HepG2 (cell line): ENCODE results near the gene PTMA. TPM values are rescaled to one million over a fixed set of nuclear protein-coding genes. Genes with fewer than 3 reads are reported as not detected.

Experiments used
- ARID2 ChIP-seq: sonication (generic); formaldehyde crosslinking; IDR thresholded peaks from 2 replicates; pipeline ENCODE4 v1.8.1; 2022; ENCODE audit warnings: mild to moderate bottlenecking, missing genetic modification reagents, borderline replicate concordance
- CAMTA2 ChIP-seq: sonication (generic); formaldehyde crosslinking; IDR thresholded peaks from 2 replicates; pipeline ENCODE4 v1.4.0; 2020; ENCODE audit warnings: mild to moderate bottlenecking, missing genetic modification reagents, borderline replicate concordance
- DNMT1 ChIP-seq: sonication (generic); formaldehyde crosslinking; IDR thresholded peaks from 2 replicates; pipeline ENCODE4 v1.5.1; 2020; ENCODE audit warnings: mild to moderate bottlenecking, missing genetic modification reagents
- HNRNPLL ChIP-seq: fragments of 200-400 bp; formaldehyde crosslinking; IDR thresholded peaks from 2 replicates; pipeline ENCODE4 v1.6.1; 2017; ENCODE audit warnings: mild to moderate bottlenecking, low read depth, low read length; ENCODE audit not compliant: poor library complexity, severe bottlenecking
- KDM5B ChIP-seq: sonication (generic); formaldehyde crosslinking; IDR thresholded peaks from 2 replicates; pipeline ENCODE4 v1.4.0; 2020; ENCODE audit warnings: missing genetic modification reagents, mild to moderate bottlenecking, borderline replicate concordance
- KLF12 ChIP-seq: sonication (generic); formaldehyde crosslinking; IDR thresholded peaks from 2 replicates; pipeline ENCODE4 v1.4.0; 2020; ENCODE audit warnings: missing genetic modification reagents, borderline replicate concordance
- MIER2 ChIP-seq: IDR thresholded peaks from 2 replicates; pipeline ENCODE4 v1.6.1; 2016; ENCODE audit warnings: missing biosample characterization, missing genetic modification reagents
- RFXANK ChIP-seq: IDR thresholded peaks from 2 replicates; pipeline ENCODE4 v1.6.1; 2016
- SAP130 ChIP-seq: IDR thresholded peaks from 2 replicates; pipeline ENCODE4 v1.6.1; 2016; ENCODE audit warnings: low read depth
- SMAD1 ChIP-seq: sonication (generic); formaldehyde crosslinking; IDR thresholded peaks from 2 replicates; pipeline ENCODE4 v1.4.0; 2020; ENCODE audit warnings: missing genetic modification reagents, low read depth, mild to moderate bottlenecking, borderline replicate concordance
- TCF7 ChIP-seq: sonication (generic); IDR thresholded peaks from 2 replicates; pipeline ENCODE4 v1.6.1; 2016; ENCODE audit warnings: antibody characterized with exemption, low read depth
- ZFP91 ChIP-seq: sonication (generic); formaldehyde crosslinking; IDR thresholded peaks from 2 replicates; pipeline ENCODE4 v1.9.0; 2022; ENCODE audit warnings: missing genetic modification reagents, mild to moderate bottlenecking, borderline replicate concordance
- ZNF3 ChIP-seq: IDR thresholded peaks from 2 replicates; pipeline ENCODE4 v1.7.0; 2017; ENCODE audit warnings: inconsistent platforms
- ZNF431 ChIP-seq: sonication (generic); formaldehyde crosslinking; IDR thresholded peaks from 2 replicates; pipeline ENCODE4 v1.9.0; 2022; ENCODE audit warnings: missing genetic modification reagents, low read depth, mild to moderate bottlenecking, borderline replicate concordance
- ZNF652 ChIP-seq: IDR thresholded peaks from 2 replicates; pipeline ENCODE4 v1.6.1; 2016; ENCODE audit warnings: low read depth, borderline replicate concordance
- ZNF710 ChIP-seq: sonication (generic); formaldehyde crosslinking; IDR thresholded peaks from 2 replicates; pipeline ENCODE4 v1.5.0; 2020; ENCODE audit warnings: mild to moderate bottlenecking, missing genetic modification reagents, borderline replicate concordance
- ZNF775 ChIP-seq: sonication (generic); formaldehyde crosslinking; IDR thresholded peaks from 2 replicates; pipeline ENCODE4 v1.4.0; 2020; ENCODE audit warnings: missing genetic modification reagents, mild to moderate bottlenecking, moderate library complexity, borderline replicate concordance
- polyA plus RNA-seq, 8 experiments: library from polyadenylated mRNA; depleted of rRNA in 3 of 8; stranded (reverse) in 7 of 8; unstranded in 1 of 8; fragments of >200 nt; fragmentation: Illumina TruSeq in 4 of 8; extraction: Trizol in 4 of 8; gene quantifications; 2 replicates each; pipeline versions ENCODE4 v1.2.1 to v1.2.3, GENCODE V29; 2011 to 2016; ENCODE audit warnings: low read depth in 4 of 8, missing spikeins in 1 of 8, mixed read lengths in 1 of 8; ENCODE audit not compliant: insufficient read depth in 1 of 8
- total RNA-seq, 5 experiments: library from RNA; depleted of rRNA; stranded (reverse); fragments of >200 nt; fragmentation: Illumina TruSeq; extraction: Trizol; gene quantifications; 2 replicates each; pipeline ENCODE4 v1.2.3, GENCODE V29; 2016; ENCODE audit warnings: low read depth in 1 of 5
- TF ChIP-seq, protein P1 (sequence below): IDR thresholded peaks from 2 replicates; pipeline ENCODE4 v1.6.1; 2016; ENCODE audit warnings: low read depth, missing genetic modification reagents, missing compliant biosample characterization
- TF ChIP-seq, protein P2 (sequence below): sonication (generic); formaldehyde crosslinking; IDR thresholded peaks from 2 replicates; pipeline ENCODE4 v1.5.0; 2020; ENCODE audit warnings: missing genetic modification reagents

PTMA gene
- total and polyA plus RNA-seq, 2 of the 13 experiments (the other 11 are each of a cell fraction or from before 2014, with no cell fraction given): 190 to 1,086 TPM

GRCh38 chr2:231701456-231702373, 6.6 kb upstream of the PTMA start (continued):
- TF ChIP-seq KLF12 (CRISPR knock-in tag): no peak
- no peak for TF ChIP-seq RFXANK (CRISPR knock-in tag)
- peak; percentile 55; the same call in 1 of the 2 replicates for TF ChIP-seq KDM5B (CRISPR knock-in tag)
- TF ChIP-seq SAP130 (CRISPR knock-in tag): peak; percentile 56
- TF ChIP-seq ZNF710 (CRISPR knock-in tag): no peak
- TF ChIP-seq HNRNPLL: no peak
- TF ChIP-seq MIER2 (CRISPR knock-in tag): no peak
- TF ChIP-seq ZNF431 (CRISPR knock-in tag): 0 out of 2 replicates have a peak, but pooled peaks have one; percentile 59
- TF ChIP-seq ZNF652: no peak
- no peak for TF ChIP-seq CAMTA2
- TF ChIP-seq SMAD1 (CRISPR knock-in tag): no peak
- TF ChIP-seq, protein P1, sequence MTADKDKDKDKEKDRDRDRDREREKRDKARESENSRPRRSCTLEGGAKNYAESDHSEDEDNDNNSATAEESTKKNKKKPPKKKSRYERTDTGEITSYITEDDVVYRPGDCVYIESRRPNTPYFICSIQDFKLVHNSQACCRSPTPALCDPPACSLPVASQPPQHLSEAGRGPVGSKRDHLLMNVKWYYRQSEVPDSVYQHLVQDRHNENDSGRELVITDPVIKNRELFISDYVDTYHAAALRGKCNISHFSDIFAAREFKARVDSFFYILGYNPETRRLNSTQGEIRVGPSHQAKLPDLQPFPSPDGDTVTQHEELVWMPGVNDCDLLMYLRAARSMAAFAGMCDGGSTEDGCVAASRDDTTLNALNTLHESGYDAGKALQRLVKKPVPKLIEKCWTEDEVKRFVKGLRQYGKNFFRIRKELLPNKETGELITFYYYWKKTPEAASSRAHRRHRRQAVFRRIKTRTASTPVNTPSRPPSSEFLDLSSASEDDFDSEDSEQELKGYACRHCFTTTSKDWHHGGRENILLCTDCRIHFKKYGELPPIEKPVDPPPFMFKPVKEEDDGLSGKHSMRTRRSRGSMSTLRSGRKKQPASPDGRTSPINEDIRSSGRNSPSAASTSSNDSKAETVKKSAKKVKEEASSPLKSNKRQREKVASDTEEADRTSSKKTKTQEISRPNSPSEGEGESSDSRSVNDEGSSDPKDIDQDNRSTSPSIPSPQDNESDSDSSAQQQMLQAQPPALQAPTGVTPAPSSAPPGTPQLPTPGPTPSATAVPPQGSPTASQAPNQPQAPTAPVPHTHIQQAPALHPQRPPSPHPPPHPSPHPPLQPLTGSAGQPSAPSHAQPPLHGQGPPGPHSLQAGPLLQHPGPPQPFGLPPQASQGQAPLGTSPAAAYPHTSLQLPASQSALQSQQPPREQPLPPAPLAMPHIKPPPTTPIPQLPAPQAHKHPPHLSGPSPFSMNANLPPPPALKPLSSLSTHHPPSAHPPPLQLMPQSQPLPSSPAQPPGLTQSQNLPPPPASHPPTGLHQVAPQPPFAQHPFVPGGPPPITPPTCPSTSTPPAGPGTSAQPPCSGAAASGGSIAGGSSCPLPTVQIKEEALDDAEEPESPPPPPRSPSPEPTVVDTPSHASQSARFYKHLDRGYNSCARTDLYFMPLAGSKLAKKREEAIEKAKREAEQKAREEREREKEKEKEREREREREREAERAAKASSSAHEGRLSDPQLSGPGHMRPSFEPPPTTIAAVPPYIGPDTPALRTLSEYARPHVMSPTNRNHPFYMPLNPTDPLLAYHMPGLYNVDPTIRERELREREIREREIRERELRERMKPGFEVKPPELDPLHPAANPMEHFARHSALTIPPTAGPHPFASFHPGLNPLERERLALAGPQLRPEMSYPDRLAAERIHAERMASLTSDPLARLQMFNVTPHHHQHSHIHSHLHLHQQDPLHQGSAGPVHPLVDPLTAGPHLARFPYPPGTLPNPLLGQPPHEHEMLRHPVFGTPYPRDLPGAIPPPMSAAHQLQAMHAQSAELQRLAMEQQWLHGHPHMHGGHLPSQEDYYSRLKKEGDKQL (CRISPR knock-in tag): no peak
- no peak for TF ChIP-seq ZNF3 (CRISPR knock-in tag)
- TF ChIP-seq ARID2: no peak
- TF ChIP-seq TCF7: no peak
- no peak for TF ChIP-seq ZNF775 (CRISPR knock-in tag)
- TF ChIP-seq ZFP91 (CRISPR knock-in tag): peak; percentile 56; the same call in 1 of the 2 replicates
- TF ChIP-seq DNMT1 (CRISPR knock-in tag): no peak
- TF ChIP-seq, protein P2, sequence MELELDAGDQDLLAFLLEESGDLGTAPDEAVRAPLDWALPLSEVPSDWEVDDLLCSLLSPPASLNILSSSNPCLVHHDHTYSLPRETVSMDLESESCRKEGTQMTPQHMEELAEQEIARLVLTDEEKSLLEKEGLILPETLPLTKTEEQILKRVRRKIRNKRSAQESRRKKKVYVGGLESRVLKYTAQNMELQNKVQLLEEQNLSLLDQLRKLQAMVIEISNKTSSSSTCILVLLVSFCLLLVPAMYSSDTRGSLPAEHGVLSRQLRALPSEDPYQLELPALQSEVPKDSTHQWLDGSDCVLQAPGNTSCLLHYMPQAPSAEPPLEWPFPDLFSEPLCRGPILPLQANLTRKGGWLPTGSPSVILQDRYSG (CRISPR knock-in tag): no peak
